Loucy (cell line): Measurements from ENCODE around the gene RBP4.

Experiments
- CTCF ChIP-seq: fragments of 200-600 bp; sonication (generic); conservative IDR thresholded peaks from 2 replicates; pipeline ENCODE4 v1.5.1; 2014; ENCODE audit warnings: mild to moderate bottlenecking, antibody characterized with exemption, low read length
- EZH2phosphoT487 ChIP-seq: fragments of 200-600 bp; IDR thresholded peaks from 2 replicates; pipeline ENCODE4 v1.6.1; 2018; ENCODE audit warnings: antibody characterized with exemption, mild to moderate bottlenecking, moderate library complexity, borderline replicate concordance

GRCh38 chr10:93620925-93621324 is 19.9 kb upstream of the RBP4 start:
- TF ChIP-seq EZH2phosphoT487 (no peak), CTCF (no peak)
